NCI-H2107 treated with DMSO at 0.1 percent for 48 hours (cell line): ENCODE measurements around the gene SLITRK6.
"Not testable (repeated sequence)": the region's sequence is repeated elsewhere in the genome, so short reads cannot be mapped to it uniquely, and the experiment has no call there.

Experiments used
- DNase-seq: peaks from one replicate; lab custom pipeline; 2025; ENCODE audit not compliant: unreplicated experiment; lab: John Stamatoyannopoulos, UW

Gene SLITRK6, protein sequence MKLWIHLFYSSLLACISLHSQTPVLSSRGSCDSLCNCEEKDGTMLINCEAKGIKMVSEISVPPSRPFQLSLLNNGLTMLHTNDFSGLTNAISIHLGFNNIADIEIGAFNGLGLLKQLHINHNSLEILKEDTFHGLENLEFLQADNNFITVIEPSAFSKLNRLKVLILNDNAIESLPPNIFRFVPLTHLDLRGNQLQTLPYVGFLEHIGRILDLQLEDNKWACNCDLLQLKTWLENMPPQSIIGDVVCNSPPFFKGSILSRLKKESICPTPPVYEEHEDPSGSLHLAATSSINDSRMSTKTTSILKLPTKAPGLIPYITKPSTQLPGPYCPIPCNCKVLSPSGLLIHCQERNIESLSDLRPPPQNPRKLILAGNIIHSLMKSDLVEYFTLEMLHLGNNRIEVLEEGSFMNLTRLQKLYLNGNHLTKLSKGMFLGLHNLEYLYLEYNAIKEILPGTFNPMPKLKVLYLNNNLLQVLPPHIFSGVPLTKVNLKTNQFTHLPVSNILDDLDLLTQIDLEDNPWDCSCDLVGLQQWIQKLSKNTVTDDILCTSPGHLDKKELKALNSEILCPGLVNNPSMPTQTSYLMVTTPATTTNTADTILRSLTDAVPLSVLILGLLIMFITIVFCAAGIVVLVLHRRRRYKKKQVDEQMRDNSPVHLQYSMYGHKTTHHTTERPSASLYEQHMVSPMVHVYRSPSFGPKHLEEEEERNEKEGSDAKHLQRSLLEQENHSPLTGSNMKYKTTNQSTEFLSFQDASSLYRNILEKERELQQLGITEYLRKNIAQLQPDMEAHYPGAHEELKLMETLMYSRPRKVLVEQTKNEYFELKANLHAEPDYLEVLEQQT

DNA sequence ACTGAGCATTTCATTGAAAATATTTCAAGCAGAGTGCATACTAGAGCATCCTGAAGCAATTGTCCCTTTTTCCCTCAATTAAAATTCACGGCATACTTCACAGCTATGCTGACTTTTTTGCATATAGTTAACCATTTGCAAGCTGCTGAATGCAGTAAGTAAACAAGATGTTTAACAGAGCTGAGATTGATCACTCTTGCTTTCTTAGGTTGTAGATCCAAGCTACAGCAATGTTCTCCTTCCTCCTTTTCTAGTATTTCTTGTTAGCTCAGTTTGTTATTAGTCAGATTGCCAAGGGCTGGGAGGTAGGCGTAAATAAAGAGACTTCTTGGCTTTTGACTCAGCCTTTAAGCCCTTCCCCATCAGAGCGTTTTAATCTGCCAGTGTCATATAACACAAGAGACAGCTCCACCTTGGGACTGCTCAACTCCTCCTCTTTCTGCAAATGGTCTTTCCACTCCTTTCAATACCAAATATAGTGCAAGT, at the start of gene SLITRK6:
Gene SLITRK6 (minus strand): TSS at position 323 of the 486 bp plus-strand sequence. CDS start 2,911 bp downstream, outside the sequence.
- DNase-seq = peak; percentile 71

DNA sequence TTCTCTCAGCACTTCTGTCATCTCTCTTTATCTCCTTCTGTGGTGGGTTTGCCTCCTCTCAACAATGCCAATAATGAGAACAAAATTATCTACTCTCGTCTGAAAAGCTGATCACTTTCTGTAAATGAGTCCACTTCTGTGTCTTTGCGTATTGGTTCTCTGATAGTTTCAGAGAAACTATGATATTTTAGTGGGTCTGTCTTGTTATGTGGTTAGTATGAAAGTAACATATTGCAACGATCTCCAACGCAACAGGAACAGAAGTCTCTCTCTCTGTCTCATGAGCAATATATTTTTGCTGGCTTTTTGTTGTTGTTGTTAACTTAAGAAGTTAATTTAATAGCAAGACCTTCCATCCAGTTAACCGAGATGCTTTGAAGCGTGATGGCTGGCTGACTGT, 47.8 kb upstream of the SLITRK6 start:
- no peak for DNase-seq

DNA sequence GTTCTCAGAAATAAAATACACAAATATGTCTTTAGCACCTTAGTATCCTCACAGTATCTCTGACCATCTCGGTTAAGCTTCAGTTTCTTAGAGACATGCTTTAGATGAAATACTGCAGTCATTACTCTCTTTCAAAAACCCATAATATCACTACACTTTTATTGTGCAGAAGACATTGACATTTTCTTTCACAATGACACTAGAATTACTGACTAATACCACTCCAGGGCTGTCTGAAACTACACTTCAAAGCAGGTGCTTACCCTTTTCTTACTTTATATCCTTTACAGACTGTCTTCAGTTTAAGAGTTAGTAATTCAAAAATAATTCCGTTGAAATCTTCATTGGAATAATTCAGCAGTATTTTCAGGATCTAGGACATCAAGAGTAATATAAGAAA, 42.2 kb upstream of the SLITRK6 start:
- DNase-seq = no peak

DNA sequence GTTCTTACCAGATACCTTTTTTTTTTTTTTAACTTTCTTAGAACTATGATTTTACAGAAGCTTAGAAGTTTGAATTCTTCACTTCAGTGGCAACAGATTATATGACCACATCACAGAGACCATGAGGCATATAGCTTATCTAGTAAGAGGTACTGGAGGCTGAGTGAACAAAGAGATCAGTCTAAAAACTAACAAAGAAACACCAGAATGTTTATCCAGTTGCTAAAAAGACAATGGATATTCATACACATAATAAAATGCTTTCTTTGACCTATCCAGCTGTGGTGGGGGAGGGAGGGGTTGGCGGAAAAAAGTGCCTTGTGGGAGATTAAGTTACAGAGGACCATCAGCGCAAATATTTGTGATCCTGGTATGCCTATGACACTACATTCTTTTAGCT, 34.7 kb upstream of the SLITRK6 start:
- no peak for DNase-seq

DNA sequence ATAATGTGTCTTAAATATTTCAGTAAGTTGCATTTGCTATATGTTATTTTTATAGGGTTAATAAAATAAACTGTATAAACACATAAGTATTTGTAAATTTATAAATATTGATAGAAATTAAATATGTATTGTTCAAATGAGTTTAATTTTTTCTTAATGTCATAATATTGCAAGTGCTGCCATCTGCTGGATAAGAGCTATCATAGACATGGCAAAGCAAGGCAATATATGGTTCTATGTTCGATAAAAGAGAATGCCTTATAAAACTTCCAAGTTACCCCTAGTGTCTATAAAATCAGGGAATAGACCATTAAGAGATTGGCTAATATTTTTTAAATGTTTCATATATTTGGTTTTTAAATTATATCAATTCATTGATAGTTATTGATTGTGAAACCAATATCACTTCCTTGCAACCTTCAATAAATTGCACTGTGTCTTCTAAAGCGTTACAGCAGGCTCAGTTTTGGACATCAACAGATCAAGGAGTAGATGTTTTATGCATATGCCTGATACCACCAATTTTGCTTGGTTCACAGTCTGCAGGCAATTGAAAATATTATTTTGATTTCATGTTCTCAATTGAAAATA, 29.0 kb upstream of the SLITRK6 start:
- DNase-seq = peak; percentile 4

DNA sequence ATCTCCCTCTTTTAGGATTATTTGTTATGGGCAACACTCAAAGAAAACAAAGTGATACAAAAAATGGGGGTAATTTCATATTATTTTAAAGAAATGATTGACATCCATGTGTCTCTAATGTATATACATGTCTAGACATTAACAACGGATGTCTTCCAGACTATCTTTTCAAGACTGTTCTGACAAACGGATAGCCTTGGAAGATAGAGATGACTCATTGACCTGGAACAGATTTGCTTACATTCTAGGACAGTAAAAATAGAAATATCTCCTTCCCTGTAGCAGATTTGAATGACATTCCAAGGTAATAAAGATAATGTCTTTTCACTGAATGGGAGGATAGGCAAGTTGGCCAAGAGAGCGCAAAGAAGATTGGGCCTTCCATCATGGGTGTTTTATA, 26.2 kb upstream of the SLITRK6 start:
- DNase-seq = no peak

DNA sequence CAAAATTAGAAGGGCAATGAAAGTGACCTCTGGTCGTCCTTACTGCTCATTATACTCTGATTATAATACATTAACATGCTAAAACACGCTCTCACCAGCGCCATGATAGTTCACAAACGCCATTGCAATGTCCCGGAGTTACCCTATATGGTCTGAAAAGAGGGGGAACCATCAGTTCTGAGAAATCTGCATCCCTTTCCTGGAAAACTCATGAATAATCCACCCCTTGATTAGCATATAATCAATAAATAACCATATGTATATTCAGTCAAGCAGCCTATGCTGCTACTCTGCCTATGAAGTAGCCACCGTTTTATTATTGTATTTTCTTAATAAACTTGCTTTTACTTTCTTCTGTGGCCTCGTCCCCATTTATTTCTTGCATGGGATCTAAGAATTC, 24.6 kb upstream of the SLITRK6 start:
- DNase-seq = no peak

DNA sequence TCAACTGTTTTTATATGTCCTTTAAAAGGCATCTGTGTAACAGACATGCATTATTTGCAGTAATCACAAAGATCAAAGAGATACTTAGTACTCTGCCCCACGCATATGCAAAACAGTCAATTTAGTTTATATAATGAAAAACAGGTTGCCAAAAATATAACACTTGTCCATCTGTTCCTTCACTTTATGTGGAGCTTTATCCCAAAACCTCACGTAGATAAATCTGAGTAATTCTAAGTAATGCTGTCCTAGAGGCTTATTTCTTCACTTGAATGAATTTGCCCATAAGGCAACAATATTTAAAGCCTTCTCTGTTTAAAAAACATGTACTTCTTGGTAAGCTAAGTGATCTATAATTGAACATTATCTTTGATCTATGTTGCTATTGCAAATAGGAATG, 20.3 kb upstream of the SLITRK6 start:
- DNase-seq = no peak

DNA sequence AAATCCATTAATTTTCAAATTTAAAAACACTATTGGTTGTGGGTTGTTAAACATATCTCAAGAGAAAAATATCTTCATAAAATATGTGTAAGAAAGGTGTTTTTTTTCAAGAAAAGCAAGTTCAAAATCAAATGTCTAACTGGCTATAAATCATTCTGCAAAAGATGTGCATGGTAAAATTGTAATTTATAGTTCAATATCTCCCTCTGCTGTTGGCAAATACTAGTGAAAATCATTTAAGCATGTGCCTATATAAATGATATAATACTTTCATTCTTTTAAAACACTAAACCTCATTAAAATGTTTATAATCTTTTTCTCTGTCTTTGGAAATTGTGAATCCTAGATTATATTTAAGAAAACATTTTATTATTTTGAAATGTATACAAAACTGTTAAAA, 17.2 kb upstream of the SLITRK6 start:
- no peak for DNase-seq

DNA sequence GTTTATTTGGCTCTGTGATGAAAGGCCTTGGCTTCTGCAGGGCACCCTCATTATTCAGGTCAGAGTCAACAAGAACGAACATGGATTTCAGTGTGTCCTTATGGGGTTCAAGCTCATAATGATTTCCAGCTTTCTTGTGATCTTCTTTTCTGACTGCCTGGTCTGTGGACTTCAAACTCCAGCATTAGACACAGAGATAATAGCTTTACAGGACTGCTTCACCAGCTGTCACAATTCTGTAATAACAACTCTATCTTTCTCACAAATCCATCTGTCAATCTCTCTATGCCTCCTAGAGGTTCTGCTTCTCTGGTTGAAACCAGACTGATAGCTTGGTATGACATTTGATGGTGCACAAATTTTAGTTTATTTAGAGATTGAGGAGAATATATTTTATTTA, 13.1 kb upstream of the SLITRK6 start:
- no peak for DNase-seq

DNA sequence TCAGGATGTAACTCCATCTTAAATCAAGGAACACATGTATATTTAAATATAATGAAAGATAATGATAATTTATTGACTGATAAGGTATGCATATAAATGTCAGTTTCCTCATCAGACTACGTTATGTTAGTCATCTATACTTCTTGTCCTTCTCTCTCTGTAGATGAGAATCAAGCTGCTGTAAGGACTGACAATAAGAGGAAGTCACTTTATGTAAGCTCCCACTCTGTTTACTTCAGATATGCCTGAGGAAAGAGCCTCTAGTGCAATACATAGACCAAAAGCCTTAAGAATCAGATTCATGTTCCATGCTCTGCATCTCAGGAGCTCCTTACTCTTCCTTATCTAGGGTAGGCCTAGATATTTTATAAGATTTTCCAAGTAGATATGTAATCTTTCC, 9.6 kb upstream of the SLITRK6 start:
- no peak for DNase-seq

DNA sequence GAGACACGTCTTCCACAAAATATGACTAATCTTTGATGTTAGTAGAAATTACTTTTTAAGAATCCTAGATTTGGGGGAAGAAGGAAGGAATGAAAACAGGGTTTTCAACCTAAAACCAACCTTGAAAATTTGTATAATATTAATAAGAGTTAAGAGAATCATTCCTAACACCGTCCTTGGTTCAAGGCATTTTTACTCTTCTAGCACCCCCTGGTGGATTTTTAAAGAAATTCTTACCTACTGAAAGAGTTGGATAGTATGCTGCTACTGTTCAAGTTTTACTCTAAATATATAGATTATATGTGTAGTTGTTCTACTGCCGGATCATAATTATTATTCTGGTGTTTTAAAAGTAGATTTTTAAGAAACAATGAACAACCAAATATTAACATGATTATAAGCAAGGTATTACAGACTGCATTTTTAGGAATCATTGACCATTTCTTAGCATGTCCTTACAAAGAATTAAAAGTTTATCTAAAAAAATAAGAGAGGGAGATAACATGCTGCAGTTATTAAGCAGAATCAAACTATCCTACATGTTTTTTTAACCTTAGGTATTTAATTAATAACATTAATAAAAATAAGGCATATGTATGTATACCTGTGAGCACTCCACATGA, 7.4 kb upstream of the SLITRK6 start:
- peak; percentile 71 for DNase-seq

DNA sequence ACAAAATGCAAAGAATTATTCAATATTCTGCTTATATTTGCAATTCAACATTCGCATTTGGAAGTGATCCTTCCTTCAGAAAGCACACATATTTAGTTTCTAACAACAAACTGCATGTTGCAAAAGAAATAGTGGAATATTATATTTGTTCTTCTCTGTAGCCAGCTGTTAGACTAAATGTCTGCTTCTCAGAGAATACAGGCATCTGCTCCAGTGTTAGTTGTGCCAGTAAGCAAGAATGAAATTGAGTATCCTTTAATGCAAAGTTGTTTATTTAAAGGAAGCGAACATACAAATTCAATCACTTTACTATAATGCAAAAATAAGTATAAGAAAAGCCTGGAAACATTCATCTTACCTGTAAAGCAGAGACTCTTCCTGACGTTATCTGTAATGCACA, 663 bp downstream of the SLITRK6 start:
- no peak for DNase-seq

DNA sequence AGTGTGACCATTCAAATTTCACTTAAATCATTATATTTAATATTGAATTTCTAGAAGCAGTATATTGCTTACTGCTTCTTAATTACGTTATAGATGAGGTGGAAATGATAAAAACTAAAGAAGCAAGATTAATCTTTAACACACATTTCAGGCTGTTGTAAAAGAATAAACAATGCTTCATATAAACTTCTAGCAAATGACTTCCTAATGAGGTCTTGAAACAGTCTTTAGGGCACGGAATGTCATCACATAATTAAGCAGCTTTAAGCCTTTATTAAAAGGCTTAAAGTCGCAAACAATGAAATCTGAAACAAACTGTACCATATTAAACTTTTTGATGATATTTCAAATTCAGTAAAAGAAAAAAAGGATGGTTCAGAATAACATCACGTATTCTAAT, 1.9 kb downstream of the SLITRK6 start:
- no peak for DNase-seq

DNA sequence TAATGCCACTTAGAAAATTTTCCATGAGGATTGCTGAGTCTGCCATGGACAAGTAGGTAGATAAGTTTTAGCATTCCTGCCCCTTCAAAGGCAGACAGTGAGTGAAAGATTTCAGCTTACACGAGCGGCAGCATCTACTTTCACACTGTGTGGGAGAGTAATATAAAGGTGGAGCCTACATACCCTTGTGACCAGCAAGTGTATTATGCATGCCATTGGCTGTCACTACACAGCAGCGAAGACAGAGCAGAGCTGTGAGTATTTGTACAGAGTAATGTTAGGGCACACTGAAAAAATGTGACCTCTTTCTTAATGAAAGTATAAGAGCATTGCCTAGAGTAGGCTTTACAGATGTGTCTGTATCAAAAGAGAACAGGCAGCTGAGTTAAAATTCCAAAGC, 14.0 kb downstream of the SLITRK6 start:
- DNase-seq = no peak

DNA sequence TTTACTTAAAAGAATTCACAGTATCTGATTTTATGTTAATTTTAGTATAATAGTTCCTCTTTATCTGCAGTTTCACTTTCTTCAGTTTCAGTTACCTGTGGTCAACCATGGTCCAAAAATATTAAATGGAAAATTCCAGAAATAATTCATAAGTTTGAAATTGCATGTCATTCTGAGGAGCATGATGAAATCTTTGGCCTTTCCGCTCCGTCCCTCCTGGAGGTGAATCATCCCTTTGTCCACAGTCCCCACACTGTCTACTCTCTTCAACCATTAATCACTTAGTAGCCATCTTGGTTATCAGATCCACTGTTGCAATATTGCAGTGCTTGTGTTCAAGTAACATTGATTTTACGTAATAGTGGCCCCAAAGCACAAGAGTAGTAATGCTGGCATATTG, 26.9 kb downstream of the SLITRK6 start:
- DNase-seq = no peak

DNA sequence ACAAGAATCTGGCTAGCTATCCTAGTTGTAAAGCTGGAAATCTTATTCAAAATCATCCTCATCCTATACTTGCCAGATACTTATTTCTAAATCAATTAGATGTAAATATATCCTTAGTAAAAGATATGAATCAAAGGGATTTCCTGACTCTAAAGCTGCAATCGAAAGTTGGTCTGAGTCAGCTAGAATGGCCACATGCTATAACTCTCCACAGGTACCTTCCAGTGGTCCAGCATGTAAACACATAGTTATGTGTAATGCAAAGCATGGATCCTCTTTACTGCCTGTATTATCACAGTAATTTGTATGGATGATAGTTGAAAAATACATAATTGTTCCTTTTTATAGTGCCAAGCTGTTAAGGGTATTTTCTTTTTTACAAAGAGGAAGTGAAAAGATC, 27.4 kb downstream of the SLITRK6 start:
- DNase-seq = no peak

DNA sequence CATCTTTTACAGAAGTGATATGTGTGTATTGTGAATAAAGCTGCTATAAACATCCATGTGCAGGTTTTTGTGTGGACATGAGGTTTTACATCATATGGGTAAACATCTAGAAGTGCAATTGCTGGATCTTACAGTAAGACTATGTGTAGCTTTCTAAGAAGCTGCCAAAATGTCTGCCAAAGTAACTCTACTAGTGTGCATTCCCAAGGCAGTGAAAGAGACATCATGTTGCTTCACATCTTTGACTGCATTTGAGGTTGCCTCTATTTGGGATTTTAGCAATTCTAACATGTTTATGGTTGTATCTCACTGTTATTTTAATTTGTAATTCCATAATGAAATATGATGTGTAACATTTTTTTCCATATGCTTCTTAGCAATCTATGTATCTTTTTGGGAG, 30.3 kb downstream of the SLITRK6 start:
- no peak for DNase-seq

DNA sequence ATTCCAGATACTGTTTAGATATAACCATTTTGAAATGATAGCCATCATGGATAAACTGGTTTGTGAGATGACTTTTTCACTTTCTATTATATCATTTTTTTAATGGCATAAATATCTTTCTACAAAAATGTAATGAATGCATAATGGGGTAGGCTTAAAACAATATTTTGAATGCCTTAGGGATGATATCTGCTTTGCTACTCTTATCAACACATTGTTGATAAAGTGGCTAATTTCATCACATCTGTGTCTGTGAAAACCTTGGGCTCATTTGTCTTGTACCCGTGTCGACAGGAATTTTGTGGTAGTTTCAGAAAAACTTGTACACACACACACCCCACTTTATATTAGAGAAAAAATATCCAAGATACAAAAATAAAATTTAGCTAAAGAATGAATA, 44.1 kb downstream of the SLITRK6 start:
- DNase-seq = no peak

DNA sequence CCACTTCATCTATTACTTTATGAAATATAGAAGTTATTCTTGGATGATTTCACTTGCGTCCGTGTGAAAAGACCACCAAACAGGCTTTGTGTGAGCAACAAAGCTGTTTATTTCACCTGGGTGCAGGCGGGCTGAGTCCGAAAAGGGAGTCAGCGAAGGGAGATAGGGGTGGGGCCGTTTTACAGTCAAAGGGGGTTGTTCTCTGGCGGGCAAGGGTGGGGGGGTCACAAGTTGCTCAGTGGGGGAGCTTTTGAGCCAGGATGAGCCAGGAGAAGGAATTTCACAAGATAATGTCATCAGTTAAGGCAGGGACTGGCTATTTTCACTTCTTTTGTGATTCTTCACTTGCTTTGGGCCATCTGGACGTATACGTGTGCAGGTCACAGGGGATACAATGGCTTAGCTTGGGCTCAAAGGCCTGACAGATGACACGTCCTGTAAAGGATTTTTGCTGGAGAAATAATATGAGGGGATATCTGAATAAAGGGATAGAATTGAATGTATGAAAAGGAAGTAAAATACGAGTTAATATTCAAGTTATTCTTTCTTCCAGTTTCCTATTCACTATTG, 55.9 kb downstream of the SLITRK6 start:
- not testable (repeated sequence) for DNase-seq
